HepG2 (cell line): Measurements from ENCODE around the gene TYMP. TPM values are rescaled to one million over a fixed set of nuclear protein-coding genes. Genes with fewer than 3 reads are reported as not detected.

Experiments used
- AHR ChIP-seq: IDR thresholded peaks from 2 replicates; pipeline ENCODE4 v1.6.1; 2018; ENCODE audit warnings: missing genetic modification reagents, missing compliant biosample characterization
- ERF ChIP-seq: IDR thresholded peaks from 2 replicates; pipeline ENCODE4 v1.6.1; 2018; ENCODE audit warnings: missing biosample characterization, missing genetic modification reagents
- FLYWCH1 ChIP-seq: sonication (generic); formaldehyde crosslinking; IDR thresholded peaks from 2 replicates; pipeline ENCODE4 v1.8.1; 2023; ENCODE audit warnings: mild to moderate bottlenecking, missing genetic modification reagents
- FOXM1 ChIP-seq: sonication (generic); formaldehyde crosslinking; IDR thresholded peaks from 2 replicates; pipeline ENCODE4 v1.5.0; 2020; ENCODE audit warnings: missing genetic modification reagents
- GABPA ChIP-seq, 2 experiments: IDR thresholded peaks; 2 replicates each; pipeline ENCODE4 v1.6.1; 2011 to 2016; ENCODE audit warnings: low read depth in 2 of 2, low read length in 1 of 2, missing biosample characterization in 1 of 2, missing genetic modification characterization in 1 of 2
- HNRNPL ChIP-seq: fragments of 200-400 bp; formaldehyde crosslinking; IDR thresholded peaks from 2 replicates; pipeline ENCODE4 v1.6.1; 2017; ENCODE audit warnings: mild to moderate bottlenecking, low read depth, low read length
- KLF15 ChIP-seq: sonication (generic); formaldehyde crosslinking; IDR thresholded peaks from 2 replicates; pipeline ENCODE4 v1.8.1; 2023; ENCODE audit warnings: borderline replicate concordance, mild to moderate bottlenecking, inconsistent platforms, missing genetic modification reagents, mixed read lengths
- NFRKB ChIP-seq: fragments of 450-650 bp; IDR thresholded peaks from 2 replicates; pipeline ENCODE4 v1.6.1; 2017
- POLR2AphosphoS5 ChIP-seq: IDR thresholded peaks from 2 replicates; pipeline ENCODE4 v1.6.1; 2012; ENCODE audit warnings: low read depth, low read length
- RAD21 ChIP-seq: fragments of 450-650 bp; formaldehyde crosslinking; IDR thresholded peaks from 2 replicates; pipeline ENCODE4 v1.5.0; 2020; ENCODE audit warnings: mild to moderate bottlenecking
- ZBTB38 ChIP-seq: sonication (generic); formaldehyde crosslinking; IDR thresholded peaks from 2 replicates; pipeline ENCODE4 v1.5.1; 2020; ENCODE audit warnings: mild to moderate bottlenecking, missing genetic modification reagents
- ZNF10 ChIP-seq: sonication (generic); formaldehyde crosslinking; IDR thresholded peaks from 2 replicates; pipeline ENCODE4 v1.4.0; 2020; ENCODE audit warnings: mild to moderate bottlenecking, low read depth, missing genetic modification reagents, borderline replicate concordance
- ZNF136 ChIP-seq: sonication (generic); formaldehyde crosslinking; IDR thresholded peaks from 2 replicates; pipeline ENCODE4 v1.8.1; 2022; ENCODE audit warnings: low read depth, mild to moderate bottlenecking, moderate library complexity, missing genetic modification reagents
- ZNF605 ChIP-seq: sonication (generic); formaldehyde crosslinking; IDR thresholded peaks from 2 replicates; pipeline ENCODE4 v1.8.0; 2022; ENCODE audit warnings: mild to moderate bottlenecking, missing genetic modification reagents
- ZNF816 ChIP-seq: sonication (generic); formaldehyde crosslinking; IDR thresholded peaks from 2 replicates; pipeline ENCODE4 v1.8.0; 2022; ENCODE audit warnings: missing genetic modification reagents, mild to moderate bottlenecking, borderline replicate concordance
- ZNF83 ChIP-seq: sonication (generic); formaldehyde crosslinking; IDR thresholded peaks from 2 replicates; pipeline ENCODE4 v1.4.0; 2020; ENCODE audit warnings: missing genetic modification reagents, mild to moderate bottlenecking, borderline replicate concordance
- polyA plus RNA-seq, 8 experiments: library from polyadenylated mRNA; depleted of rRNA in 3 of 8; stranded (reverse) in 7 of 8; unstranded in 1 of 8; fragments of >200 nt; fragmentation: Illumina TruSeq in 4 of 8; extraction: Trizol in 4 of 8; gene quantifications; 2 replicates each; pipeline versions ENCODE4 v1.2.1 to v1.2.3, GENCODE V29; 2011 to 2016; ENCODE audit warnings: low read depth in 4 of 8, missing spikeins in 1 of 8, mixed read lengths in 1 of 8; ENCODE audit not compliant: insufficient read depth in 1 of 8
- total RNA-seq, 5 experiments: library from RNA; depleted of rRNA; stranded (reverse); fragments of >200 nt; fragmentation: Illumina TruSeq; extraction: Trizol; gene quantifications; 2 replicates each; pipeline ENCODE4 v1.2.3, GENCODE V29; 2016; ENCODE audit warnings: low read depth in 1 of 5
- TF ChIP-seq, protein P1 (sequence below): sonication (generic); formaldehyde crosslinking; IDR thresholded peaks from 2 replicates; pipeline ENCODE4 v1.9.0; 2021; ENCODE audit warnings: missing genetic modification reagents, mild to moderate bottlenecking, borderline replicate concordance
- TF ChIP-seq, protein P2 (sequence below): sonication (generic); formaldehyde crosslinking; conservative IDR thresholded peaks from 2 replicates; pipeline ENCODE4 v1.4.0; 2020; ENCODE audit warnings: missing genetic modification reagents
- TF ChIP-seq, protein P3 (sequence below): sonication (generic); formaldehyde crosslinking; IDR thresholded peaks from 2 replicates; pipeline ENCODE4 v1.4.0; 2020; ENCODE audit warnings: missing genetic modification reagents, borderline replicate concordance
- TF ChIP-seq, protein P4 (sequence below): conservative IDR thresholded peaks from 2 replicates; pipeline ENCODE4 v1.6.1; 2018; ENCODE audit warnings: missing genetic modification reagents
- TF ChIP-seq, protein P5 (sequence below): IDR thresholded peaks from 2 replicates; pipeline ENCODE4 v1.6.1; 2016; ENCODE audit warnings: low read depth, control low read depth
- TF ChIP-seq, protein P6 (sequence below): IDR thresholded peaks from 2 replicates; pipeline ENCODE4 v1.6.1; 2016; ENCODE audit warnings: missing genetic modification reagents, missing compliant biosample characterization

TYMP gene
- total and polyA plus RNA-seq, 2 of the 13 experiments (the other 11 are each of a cell fraction or from before 2014, with no cell fraction given), result 3.9 to 4.3 TPM

DNA sequence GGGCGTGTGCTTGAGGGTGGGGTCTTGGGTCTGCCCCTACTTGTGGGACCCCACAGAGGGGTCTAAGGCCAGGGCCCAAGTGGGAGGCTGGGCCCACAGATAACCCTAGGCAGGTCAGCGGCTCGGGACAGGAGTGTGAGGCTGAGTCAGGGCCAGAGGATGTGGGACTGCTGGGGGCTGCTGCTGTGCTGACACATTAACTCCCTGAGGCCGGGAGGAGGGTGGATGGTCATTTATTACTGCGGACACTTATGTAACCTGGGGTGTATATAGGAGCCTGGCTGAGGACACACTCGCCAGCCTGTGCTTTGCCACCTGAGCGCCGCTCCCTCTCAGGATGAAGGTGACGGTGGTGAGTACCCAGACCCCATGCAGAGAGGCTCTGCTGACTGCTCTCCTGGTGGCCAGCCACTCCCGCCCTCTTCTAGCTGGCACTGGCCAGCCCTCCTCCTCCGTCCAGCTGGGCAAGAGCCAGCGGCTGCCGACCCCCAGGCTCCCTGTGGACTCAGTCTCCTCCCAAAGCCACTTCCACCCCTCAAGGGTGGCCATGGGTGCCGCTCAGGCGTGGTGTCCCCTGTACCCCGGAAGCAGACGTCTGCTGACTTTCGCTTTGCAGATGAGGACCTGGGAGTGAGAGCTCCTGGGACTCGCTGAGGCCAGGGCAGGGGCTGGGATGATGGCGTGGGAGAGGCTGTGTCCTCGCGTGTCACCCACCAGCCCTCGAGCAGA is 43.1 kb downstream of the TYMP start, which contains the start of gene MIOX (continued):
- TF ChIP-seq ZNF136 (CRISPR knock-in tag), result no peak
- TF ChIP-seq GABPA (IDR thresholded peaks at IDR 0.05; ENCODE audit: low read depth, low read length), result no peak
- peak; percentile 77 for TF ChIP-seq GABPA (CRISPR knock-in tag; IDR thresholded peaks at IDR 0.05; ENCODE audit: low read depth)
- no peak for TF ChIP-seq FOXM1 (CRISPR knock-in tag)
- peak; percentile 49; the same call in 1 of the 2 replicates for TF ChIP-seq ERF
- TF ChIP-seq POLR2AphosphoS5, result no peak
- TF ChIP-seq, protein P1, sequence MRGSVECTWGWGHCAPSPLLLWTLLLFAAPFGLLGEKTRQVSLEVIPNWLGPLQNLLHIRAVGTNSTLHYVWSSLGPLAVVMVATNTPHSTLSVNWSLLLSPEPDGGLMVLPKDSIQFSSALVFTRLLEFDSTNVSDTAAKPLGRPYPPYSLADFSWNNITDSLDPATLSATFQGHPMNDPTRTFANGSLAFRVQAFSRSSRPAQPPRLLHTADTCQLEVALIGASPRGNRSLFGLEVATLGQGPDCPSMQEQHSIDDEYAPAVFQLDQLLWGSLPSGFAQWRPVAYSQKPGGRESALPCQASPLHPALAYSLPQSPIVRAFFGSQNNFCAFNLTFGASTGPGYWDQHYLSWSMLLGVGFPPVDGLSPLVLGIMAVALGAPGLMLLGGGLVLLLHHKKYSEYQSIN (CRISPR knock-in tag), result no peak
- no peak for TF ChIP-seq AHR (CRISPR knock-in tag)
- TF ChIP-seq, protein P2, sequence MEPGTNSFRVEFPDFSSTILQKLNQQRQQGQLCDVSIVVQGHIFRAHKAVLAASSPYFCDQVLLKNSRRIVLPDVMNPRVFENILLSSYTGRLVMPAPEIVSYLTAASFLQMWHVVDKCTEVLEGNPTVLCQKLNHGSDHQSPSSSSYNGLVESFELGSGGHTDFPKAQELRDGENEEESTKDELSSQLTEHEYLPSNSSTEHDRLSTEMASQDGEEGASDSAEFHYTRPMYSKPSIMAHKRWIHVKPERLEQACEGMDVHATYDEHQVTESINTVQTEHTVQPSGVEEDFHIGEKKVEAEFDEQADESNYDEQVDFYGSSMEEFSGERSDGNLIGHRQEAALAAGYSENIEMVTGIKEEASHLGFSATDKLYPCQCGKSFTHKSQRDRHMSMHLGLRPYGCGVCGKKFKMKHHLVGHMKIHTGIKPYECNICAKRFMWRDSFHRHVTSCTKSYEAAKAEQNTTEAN (CRISPR knock-in tag), result no peak
- no peak for TF ChIP-seq ZNF816 (CRISPR knock-in tag)
- TF ChIP-seq ZNF83 (CRISPR knock-in tag), result no peak
- 0 out of 2 replicates have a peak, but pooled peaks have one; percentile 30 for TF ChIP-seq HNRNPL
- no peak for TF ChIP-seq RAD21 (CRISPR knock-in tag)
- TF ChIP-seq FLYWCH1, result no peak
- TF ChIP-seq ZNF605 (CRISPR knock-in tag), result no peak
- TF ChIP-seq ZBTB38 (CRISPR knock-in tag), result peak; percentile 16; the same call in 1 of the 2 replicates
- TF ChIP-seq, protein P3, sequence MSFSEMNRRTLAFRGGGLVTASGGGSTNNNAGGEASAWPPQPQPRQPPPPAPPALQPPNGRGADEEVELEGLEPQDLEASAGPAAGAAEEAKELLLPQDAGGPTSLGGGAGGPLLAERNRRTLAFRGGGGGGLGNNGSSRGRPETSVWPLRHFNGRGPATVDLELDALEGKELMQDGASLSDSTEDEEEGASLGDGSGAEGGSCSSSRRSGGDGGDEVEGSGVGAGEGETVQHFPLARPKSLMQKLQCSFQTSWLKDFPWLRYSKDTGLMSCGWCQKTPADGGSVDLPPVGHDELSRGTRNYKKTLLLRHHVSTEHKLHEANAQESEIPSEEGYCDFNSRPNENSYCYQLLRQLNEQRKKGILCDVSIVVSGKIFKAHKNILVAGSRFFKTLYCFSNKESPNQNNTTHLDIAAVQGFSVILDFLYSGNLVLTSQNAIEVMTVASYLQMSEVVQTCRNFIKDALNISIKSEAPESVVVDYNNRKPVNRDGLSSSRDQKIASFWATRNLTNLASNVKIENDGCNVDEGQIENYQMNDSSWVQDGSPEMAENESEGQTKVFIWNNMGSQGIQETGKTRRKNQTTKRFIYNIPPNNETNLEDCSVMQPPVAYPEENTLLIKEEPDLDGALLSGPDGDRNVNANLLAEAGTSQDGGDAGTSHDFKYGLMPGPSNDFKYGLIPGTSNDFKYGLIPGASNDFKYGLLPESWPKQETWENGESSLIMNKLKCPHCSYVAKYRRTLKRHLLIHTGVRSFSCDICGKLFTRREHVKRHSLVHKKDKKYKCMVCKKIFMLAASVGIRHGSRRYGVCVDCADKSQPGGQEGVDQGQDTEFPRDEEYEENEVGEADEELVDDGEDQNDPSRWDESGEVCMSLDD, result no peak
- TF ChIP-seq, protein P4, sequence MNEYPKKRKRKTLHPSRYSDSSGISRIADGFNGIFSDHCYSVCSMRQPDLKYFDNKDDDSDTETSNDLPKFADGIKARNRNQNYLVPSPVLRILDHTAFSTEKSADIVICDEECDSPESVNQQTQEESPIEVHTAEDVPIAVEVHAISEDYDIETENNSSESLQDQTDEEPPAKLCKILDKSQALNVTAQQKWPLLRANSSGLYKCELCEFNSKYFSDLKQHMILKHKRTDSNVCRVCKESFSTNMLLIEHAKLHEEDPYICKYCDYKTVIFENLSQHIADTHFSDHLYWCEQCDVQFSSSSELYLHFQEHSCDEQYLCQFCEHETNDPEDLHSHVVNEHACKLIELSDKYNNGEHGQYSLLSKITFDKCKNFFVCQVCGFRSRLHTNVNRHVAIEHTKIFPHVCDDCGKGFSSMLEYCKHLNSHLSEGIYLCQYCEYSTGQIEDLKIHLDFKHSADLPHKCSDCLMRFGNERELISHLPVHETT (CRISPR knock-in tag), result no peak
- TF ChIP-seq NFRKB, result no peak
- TF ChIP-seq, protein P5, sequence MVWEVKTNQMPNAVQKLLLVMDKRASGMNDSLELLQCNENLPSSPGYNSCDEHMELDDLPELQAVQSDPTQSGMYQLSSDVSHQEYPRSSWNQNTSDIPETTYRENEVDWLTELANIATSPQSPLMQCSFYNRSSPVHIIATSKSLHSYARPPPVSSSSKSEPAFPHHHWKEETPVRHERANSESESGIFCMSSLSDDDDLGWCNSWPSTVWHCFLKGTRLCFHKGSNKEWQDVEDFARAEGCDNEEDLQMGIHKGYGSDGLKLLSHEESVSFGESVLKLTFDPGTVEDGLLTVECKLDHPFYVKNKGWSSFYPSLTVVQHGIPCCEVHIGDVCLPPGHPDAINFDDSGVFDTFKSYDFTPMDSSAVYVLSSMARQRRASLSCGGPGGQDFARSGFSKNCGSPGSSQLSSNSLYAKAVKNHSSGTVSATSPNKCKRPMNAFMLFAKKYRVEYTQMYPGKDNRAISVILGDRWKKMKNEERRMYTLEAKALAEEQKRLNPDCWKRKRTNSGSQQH (CRISPR knock-in tag), result no peak
- TF ChIP-seq ZNF10 (CRISPR knock-in tag), result no peak
- TF ChIP-seq, protein P6, sequence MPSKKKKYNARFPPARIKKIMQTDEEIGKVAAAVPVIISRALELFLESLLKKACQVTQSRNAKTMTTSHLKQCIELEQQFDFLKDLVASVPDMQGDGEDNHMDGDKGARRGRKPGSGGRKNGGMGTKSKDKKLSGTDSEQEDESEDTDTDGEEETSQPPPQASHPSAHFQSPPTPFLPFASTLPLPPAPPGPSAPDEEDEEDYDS (CRISPR knock-in tag), result peak; percentile 12; the same call in 1 of the 2 replicates
- TF ChIP-seq KLF15 (CRISPR knock-in tag), result no peak
